PFSK-1 (cell line): ENCODE measurements around the gene EEF1AKMT4.

Source experiments
- POLR2AphosphoS5 ChIP-seq: IDR thresholded peaks from 2 replicates; pipeline ENCODE4 v1.6.1; 2012; ENCODE audit warnings: low read depth, mild to moderate bottlenecking, control low read depth, low read length, moderate library complexity
- TAF1 ChIP-seq: IDR thresholded peaks from 2 replicates; pipeline ENCODE4 v1.6.1; 2012; ENCODE audit warnings: low read length, control low read depth, borderline replicate concordance; ENCODE audit not compliant: insufficient read depth
- TF ChIP-seq, protein P1 (sequence below), 2 experiments: IDR thresholded peaks; 2 replicates each; pipeline versions ENCODE4 v1.6.1 to v1.8.0; 2011 to 2012; ENCODE audit warnings: low read depth in 2 of 2, low read length in 2 of 2, control low read depth in 1 of 2, inconsistent platforms in 1 of 2, mild to moderate bottlenecking in 1 of 2, moderate library complexity in 1 of 2; ENCODE audit not compliant: insufficient read depth in 1 of 2

DNA sequence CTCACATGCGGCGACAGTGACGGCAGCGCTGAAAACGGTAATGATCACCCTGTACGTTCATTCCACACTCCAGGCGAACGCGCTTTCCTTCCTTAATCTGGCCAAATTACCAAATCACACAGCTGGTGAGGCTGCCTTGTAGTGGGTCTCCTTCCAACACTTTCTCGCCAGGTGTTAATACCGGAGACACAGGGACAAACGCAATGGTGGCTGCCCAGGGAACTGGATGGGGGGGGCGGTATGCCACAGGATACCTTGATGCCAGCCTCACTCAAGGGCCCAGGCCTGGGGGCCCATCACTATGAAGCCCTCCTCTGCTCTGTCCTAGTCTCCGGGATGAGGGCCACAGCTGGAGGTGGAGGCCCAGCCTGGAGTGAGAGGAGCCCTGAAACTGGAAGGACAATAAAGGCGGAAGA, 13.3 kb downstream of the EEF1AKMT4 start:
- TF ChIP-seq, protein P1, sequence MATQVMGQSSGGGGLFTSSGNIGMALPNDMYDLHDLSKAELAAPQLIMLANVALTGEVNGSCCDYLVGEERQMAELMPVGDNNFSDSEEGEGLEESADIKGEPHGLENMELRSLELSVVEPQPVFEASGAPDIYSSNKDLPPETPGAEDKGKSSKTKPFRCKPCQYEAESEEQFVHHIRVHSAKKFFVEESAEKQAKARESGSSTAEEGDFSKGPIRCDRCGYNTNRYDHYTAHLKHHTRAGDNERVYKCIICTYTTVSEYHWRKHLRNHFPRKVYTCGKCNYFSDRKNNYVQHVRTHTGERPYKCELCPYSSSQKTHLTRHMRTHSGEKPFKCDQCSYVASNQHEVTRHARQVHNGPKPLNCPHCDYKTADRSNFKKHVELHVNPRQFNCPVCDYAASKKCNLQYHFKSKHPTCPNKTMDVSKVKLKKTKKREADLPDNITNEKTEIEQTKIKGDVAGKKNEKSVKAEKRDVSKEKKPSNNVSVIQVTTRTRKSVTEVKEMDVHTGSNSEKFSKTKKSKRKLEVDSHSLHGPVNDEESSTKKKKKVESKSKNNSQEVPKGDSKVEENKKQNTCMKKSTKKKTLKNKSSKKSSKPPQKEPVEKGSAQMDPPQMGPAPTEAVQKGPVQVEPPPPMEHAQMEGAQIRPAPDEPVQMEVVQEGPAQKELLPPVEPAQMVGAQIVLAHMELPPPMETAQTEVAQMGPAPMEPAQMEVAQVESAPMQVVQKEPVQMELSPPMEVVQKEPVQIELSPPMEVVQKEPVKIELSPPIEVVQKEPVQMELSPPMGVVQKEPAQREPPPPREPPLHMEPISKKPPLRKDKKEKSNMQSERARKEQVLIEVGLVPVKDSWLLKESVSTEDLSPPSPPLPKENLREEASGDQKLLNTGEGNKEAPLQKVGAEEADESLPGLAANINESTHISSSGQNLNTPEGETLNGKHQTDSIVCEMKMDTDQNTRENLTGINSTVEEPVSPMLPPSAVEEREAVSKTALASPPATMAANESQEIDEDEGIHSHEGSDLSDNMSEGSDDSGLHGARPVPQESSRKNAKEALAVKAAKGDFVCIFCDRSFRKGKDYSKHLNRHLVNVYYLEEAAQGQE (IDR thresholded peaks at IDR 0.05; ENCODE audit: insufficient read depth in 1 of 2, low read depth in 2 of 2, low read length in 2 of 2): no peak
- TF ChIP-seq POLR2AphosphoS5 (no peak), TAF1 (no peak)
